ENCODE measurements around the gene RBBP6. TPM values are rescaled to one million over a fixed set of nuclear protein-coding genes. Genes with fewer than 3 reads are reported as not detected.
"Not testable (repeated sequence)": the region's sequence is repeated elsewhere in the genome, so short reads cannot be mapped to it uniquely, and the experiment has no call there.

The RBBP6 gene
- total RNA-seq = 46.1 TPM
- long read RNA-seq, partial matches to known transcripts = 11 of 13 reads
- long read RNA-seq, other reads (novel, unspliced or antisense) = 1 of 13 reads

- peak; percentile 98 for DNase-seq (ENCODE audit: low spot score)
Measured at GRCh38 chr16:24539295-24539849, at the start of gene RBBP6. TSS of gene RBBP6 (plus strand) at chr16:24539566. CDS start at chr16:24540627, 1,061 bp downstream.

- no peak for DNase-seq (ENCODE audit: low spot score)
Measured at GRCh38 chr16:24490866-24491265, 48.5 kb upstream of the RBBP6 start.

- DNase-seq (ENCODE audit: low spot score) = no peak
Measured at GRCh38 chr16:24491731-24492130, 47.6 kb upstream of the RBBP6 start.

GRCh38 chr16:24493821-24494220, 45.5 kb upstream of the RBBP6 start:
- no peak for DNase-seq (ENCODE audit: low spot score)

GRCh38 chr16:24495207-24495606, 44.2 kb upstream of the RBBP6 start:
- DNase-seq (ENCODE audit: low spot score) = not testable (repeated sequence)

GRCh38 chr16:24497440-24497839, 41.9 kb upstream of the RBBP6 start:
- no peak for DNase-seq (ENCODE audit: low spot score)

GRCh38 chr16:24499193-24499814, 40.1 kb upstream of the RBBP6 start:
- no peak for DNase-seq (ENCODE audit: low spot score)

- no peak for DNase-seq (ENCODE audit: low spot score)
Measured at GRCh38 chr16:24504472-24505345, 34.7 kb upstream of the RBBP6 start.

GRCh38 chr16:24505959-24506358, 33.4 kb upstream of the RBBP6 start:
- DNase-seq (ENCODE audit: low spot score) = no peak

- no peak for DNase-seq (ENCODE audit: low spot score)
Measured at GRCh38 chr16:24507959-24508480, 31.3 kb upstream of the RBBP6 start.

- DNase-seq (ENCODE audit: low spot score) = no peak
Measured at GRCh38 chr16:24508614-24509013, 30.8 kb upstream of the RBBP6 start.

- no peak for DNase-seq (ENCODE audit: low spot score)
Measured at GRCh38 chr16:24509536-24509935, 29.8 kb upstream of the RBBP6 start.

GRCh38 chr16:24511174-24511573, 28.2 kb upstream of the RBBP6 start:
- DNase-seq (ENCODE audit: low spot score) = no peak

GRCh38 chr16:24511792-24512191, 27.6 kb upstream of the RBBP6 start:
- DNase-seq (ENCODE audit: low spot score) = no peak

- no peak for DNase-seq (ENCODE audit: low spot score)
Measured at GRCh38 chr16:24514096-24514495, 25.3 kb upstream of the RBBP6 start.

GRCh38 chr16:24515186-24515585, 24.2 kb upstream of the RBBP6 start:
- DNase-seq (ENCODE audit: low spot score) = no peak

GRCh38 chr16:24516900-24517669, 22.3 kb upstream of the RBBP6 start:
- no peak for DNase-seq (ENCODE audit: low spot score)

- no peak for DNase-seq (ENCODE audit: low spot score)
Measured at GRCh38 chr16:24518498-24518897, 20.9 kb upstream of the RBBP6 start.

GRCh38 chr16:24520983-24521382, 18.4 kb upstream of the RBBP6 start:
- DNase-seq (ENCODE audit: low spot score) = peak; percentile 57

- DNase-seq (ENCODE audit: low spot score) = no peak
Measured at GRCh38 chr16:24522751-24523150, 16.6 kb upstream of the RBBP6 start.

- peak; percentile 64 for DNase-seq (ENCODE audit: low spot score)
Measured at GRCh38 chr16:24523569-24523968, 15.8 kb upstream of the RBBP6 start.
